Measurements from ENCODE around the gene SRGAP3. TPM values are rescaled to one million over a fixed set of nuclear protein-coding genes. Genes with fewer than 3 reads are reported as not detected.

The SRGAP3 gene
- polyA plus RNA-seq, 3 donors: 0.27 to 1.3 (median 0.87) TPM

DNA sequence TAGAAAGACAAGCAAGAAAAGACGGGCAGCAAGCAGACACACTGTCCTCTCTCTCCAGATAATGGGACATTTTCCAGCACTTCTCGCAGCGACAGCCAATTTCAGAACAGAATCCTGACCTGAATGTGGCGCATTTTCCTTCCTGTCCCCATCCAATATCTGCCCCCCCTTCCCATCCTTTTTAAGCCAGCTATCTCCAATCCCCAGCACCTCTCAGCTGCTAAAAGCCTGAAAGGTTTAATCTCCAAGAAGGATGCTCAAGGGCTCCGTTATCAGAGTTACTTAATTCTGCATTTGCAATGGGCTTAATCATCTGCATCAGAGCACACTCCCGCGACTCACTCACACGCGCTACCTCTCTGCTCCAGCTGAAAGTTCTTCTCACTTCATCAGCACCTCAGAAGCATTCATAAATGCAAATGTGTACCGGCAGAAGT lies 50.5 kb downstream of the SRGAP3 start:
- H3K36me3 Mint-ChIP-seq: no peaks in the 10 kb centered on the region
- H3K79me2 ChIP-seq (ENCODE audit: insufficient read depth, low read length): no peaks in the 10 kb centered on the region

DNA sequence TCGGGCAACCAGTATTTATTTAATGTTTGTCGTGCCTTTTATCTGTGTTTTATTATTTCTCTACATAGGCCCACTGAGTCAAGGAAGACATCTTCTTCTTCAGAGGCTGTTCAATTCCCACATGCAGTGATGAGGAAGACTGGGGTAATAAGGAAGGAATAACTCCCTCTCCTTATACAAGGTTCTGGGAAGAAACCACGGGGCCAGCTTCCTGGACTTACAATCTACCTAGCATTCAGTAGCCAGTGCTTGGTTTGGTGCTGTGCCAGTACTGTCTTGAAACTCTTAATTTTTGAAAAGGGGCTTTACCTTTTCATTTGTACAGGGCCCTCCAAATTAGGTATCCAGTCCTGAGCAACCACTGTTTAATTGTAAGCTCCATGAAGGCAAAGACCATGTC lies 51.2 kb downstream of the SRGAP3 start:
- Mint-ChIP-seq H3K27ac (no peak overlapping the region), H3K27me3 (ENCODE audit: low read depth in 3 of 3) (no peaks in the 10 kb centered on the region), H3K4me3 (no peak overlapping the region), H3K36me3 (no peaks in the 10 kb centered on the region), H3K9me3 (no peaks in the 10 kb centered on the region), H3K4me1 (no peaks in the 10 kb centered on the region)
- no peak overlapping the region for H3K4me3 ChIP-seq (replicated peaks in 1 of 3; ENCODE audit: low read depth in 2 of 3, low read length in 3 of 3)
- no peaks in the 10 kb centered on the region for H3K4me1 ChIP-seq (ENCODE audit: control insufficient read depth in 1 of 2, insufficient read depth in 2 of 2, low read length in 2 of 2)
- H3K36me3 ChIP-seq (replicated peaks in 1 of 2; ENCODE audit: control insufficient read depth in 1 of 2, insufficient read depth in 2 of 2, low read length in 2 of 2): no peaks in the 10 kb centered on the region
- H3K27ac ChIP-seq (ENCODE audit: low read depth in 1 of 2, low read length in 2 of 2): no peak overlapping the region
- no peak overlapping the region for H3K4me2 ChIP-seq (replicated peaks; ENCODE audit: extremely low read depth, low read length, poor library complexity, severe bottlenecking)
- no peaks in the 10 kb centered on the region for H4K20me1 ChIP-seq (ENCODE audit: insufficient read depth, low read length)
- no CpG with 5 or more reads among the region's 3 CpGs for WGBS (ENCODE audit: insufficient coverage)
- intact Hi-C loops (cut with micrococcal nuclease): no loop called here
- H3K9me3 ChIP-seq (replicated peaks in 1 of 2; ENCODE audit: control insufficient read depth in 1 of 2, insufficient read depth in 1 of 2, low read length in 2 of 2): no peaks in the 10 kb centered on the region
- no peak for DNase-seq
- no peak overlapping the region for H3K9ac ChIP-seq (ENCODE audit: insufficient read depth, low read length, poor library complexity, severe bottlenecking)
- TF ChIP-seq, protein P1, sequence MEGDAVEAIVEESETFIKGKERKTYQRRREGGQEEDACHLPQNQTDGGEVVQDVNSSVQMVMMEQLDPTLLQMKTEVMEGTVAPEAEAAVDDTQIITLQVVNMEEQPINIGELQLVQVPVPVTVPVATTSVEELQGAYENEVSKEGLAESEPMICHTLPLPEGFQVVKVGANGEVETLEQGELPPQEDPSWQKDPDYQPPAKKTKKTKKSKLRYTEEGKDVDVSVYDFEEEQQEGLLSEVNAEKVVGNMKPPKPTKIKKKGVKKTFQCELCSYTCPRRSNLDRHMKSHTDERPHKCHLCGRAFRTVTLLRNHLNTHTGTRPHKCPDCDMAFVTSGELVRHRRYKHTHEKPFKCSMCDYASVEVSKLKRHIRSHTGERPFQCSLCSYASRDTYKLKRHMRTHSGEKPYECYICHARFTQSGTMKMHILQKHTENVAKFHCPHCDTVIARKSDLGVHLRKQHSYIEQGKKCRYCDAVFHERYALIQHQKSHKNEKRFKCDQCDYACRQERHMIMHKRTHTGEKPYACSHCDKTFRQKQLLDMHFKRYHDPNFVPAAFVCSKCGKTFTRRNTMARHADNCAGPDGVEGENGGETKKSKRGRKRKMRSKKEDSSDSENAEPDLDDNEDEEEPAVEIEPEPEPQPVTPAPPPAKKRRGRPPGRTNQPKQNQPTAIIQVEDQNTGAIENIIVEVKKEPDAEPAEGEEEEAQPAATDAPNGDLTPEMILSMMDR (IDR thresholded peaks at IDR 0.05): no peak
- H3K27me3 ChIP-seq (ENCODE audit: control insufficient read depth in 2 of 2, insufficient read depth in 2 of 2, low read length in 2 of 2): no peaks in the 10 kb centered on the region
- no peak overlapping the region for H2AFZ ChIP-seq (ENCODE audit: insufficient read depth, low read depth, low read length, poor library complexity, severe bottlenecking)
- H3K79me2 ChIP-seq (ENCODE audit: insufficient read depth, low read length): no peaks in the 10 kb centered on the region

More for the DNA sequence above, 50.5 kb downstream of the SRGAP3 start:
- H3K9me3 Mint-ChIP-seq: no peaks in the 10 kb centered on the region
- H3K27ac Mint-ChIP-seq: no peak overlapping the region
- H3K4me1 Mint-ChIP-seq: no peaks in the 10 kb centered on the region
- no peaks in the 10 kb centered on the region for H3K4me1 ChIP-seq (ENCODE audit: control insufficient read depth in 1 of 2, insufficient read depth in 2 of 2, low read length in 2 of 2)
- H3K36me3 ChIP-seq (replicated peaks in 1 of 2; ENCODE audit: control insufficient read depth in 1 of 2, insufficient read depth in 2 of 2, low read length in 2 of 2): no peaks in the 10 kb centered on the region
- H3K4me3 ChIP-seq (replicated peaks in 1 of 3; ENCODE audit: low read depth in 2 of 3, low read length in 3 of 3): no peak overlapping the region
- 91% methylated on average over 9 of the region's 10 CpGs for WGBS (ENCODE audit: insufficient coverage)
- no peak for DNase-seq
- TF ChIP-seq, protein P1 (IDR thresholded peaks at IDR 0.05): no peak
- H3K9me3 ChIP-seq (replicated peaks in 1 of 2; ENCODE audit: control insufficient read depth in 1 of 2, insufficient read depth in 1 of 2, low read length in 2 of 2): no peaks in the 10 kb centered on the region
- H2AFZ ChIP-seq (ENCODE audit: insufficient read depth, low read depth, low read length, poor library complexity, severe bottlenecking): no peak overlapping the region
- H3K27me3 Mint-ChIP-seq (ENCODE audit: low read depth in 3 of 3): no peaks in the 10 kb centered on the region
- H3K27ac ChIP-seq (ENCODE audit: low read depth in 1 of 2, low read length in 2 of 2): no peak overlapping the region
- H3K4me3 Mint-ChIP-seq: no peak overlapping the region
- no peak overlapping the region for H3K4me2 ChIP-seq (replicated peaks; ENCODE audit: extremely low read depth, low read length, poor library complexity, severe bottlenecking)
- H3K27me3 ChIP-seq (ENCODE audit: control insufficient read depth in 2 of 2, insufficient read depth in 2 of 2, low read length in 2 of 2): no peaks in the 10 kb centered on the region
- H4K20me1 ChIP-seq (ENCODE audit: insufficient read depth, low read length): no peaks in the 10 kb centered on the region
- intact Hi-C loops (cut with micrococcal nuclease): no loop called here
- no peak overlapping the region for H3K9ac ChIP-seq (ENCODE audit: insufficient read depth, low read length, poor library complexity, severe bottlenecking)

All from CD14-positive monocyte (primary cell).